Measurements from ENCODE around the gene PRKAB2. TPM values are rescaled to one million over a fixed set of nuclear protein-coding genes. Genes with fewer than 3 reads are reported as not detected.
A peak's percentile ranks its signal among the peaks of the same experiment; 100 is the strongest.

PRKAB2 gene, protein sequence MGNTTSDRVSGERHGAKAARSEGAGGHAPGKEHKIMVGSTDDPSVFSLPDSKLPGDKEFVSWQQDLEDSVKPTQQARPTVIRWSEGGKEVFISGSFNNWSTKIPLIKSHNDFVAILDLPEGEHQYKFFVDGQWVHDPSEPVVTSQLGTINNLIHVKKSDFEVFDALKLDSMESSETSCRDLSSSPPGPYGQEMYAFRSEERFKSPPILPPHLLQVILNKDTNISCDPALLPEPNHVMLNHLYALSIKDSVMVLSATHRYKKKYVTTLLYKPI
- 8.4 and 10.6 TPM in 2 replicates for total RNA-seq (2012; rRNA removed)
- 9.7 and 11.0 TPM in 2 replicates for polyA plus RNA-seq (2012; rRNA removed)
- 2.7 and 2.9 TPM in 2 replicates for polyA plus RNA-seq (2012; cell fraction: cytosol; rRNA removed)
- polyA plus RNA-seq (2012; cell fraction: nucleus; rRNA removed; ENCODE audit: low replicate concordance) = 11.9 and 42.6 TPM in 2 replicates
- Bru-seq, nascent RNA = percentile 74 among the genes with signal in this experiment
- BruChase-seq, experiment 1, labeled RNA remaining after a 6-hour chase = percentile 69 among the genes with signal in this experiment
- BruChase-seq, experiment 2, labeled RNA remaining after a 2-hour chase = percentile 80 among the genes with signal in this experiment
- long read RNA-seq, full-length matches to known transcripts = 2 of 18 reads
- long read RNA-seq, partial matches to known transcripts = 3 of 18 reads
- long read RNA-seq, other reads (novel, unspliced or antisense) = 13 of 18 reads

DNA sequence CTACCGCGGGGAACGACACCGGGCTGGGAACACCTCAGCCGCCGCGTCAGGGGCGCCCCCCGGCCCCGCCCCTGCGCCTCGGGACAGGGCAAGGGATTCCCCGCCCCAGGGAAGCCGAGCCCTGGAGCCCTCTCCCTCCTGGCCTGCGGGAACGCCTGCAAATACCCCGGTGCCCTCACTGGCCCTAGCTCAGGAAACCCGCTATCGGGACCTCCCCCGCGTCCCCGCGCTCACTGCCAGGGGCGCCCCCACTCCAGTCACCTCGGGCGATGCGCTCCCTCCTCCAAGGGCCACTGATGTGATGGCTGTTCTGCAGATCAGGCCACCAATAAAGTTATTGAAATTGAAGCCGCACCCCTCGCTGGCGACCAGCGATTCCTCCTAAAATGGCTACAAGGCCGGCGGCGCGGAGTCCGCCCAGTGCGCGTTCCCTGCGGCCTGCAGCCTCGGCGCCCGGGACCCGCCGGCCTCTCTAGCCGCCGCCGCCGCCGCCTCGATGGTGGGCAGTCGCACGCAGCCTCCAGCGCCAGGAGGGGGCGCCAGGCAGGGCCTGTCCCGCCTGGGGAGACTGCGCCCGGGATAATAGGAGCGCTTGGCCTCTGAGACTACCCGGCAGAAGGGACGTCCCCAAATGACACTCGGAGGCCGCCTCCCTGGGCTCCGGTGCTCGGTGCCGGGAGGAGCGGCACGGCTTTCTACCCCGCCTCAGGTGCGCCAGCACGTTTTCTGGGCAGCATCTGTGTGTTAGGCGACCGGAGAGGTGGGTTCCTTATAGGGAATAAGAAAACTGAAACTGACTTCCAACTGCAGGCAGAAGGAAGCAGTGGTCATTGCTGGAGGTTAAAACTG lies at the start of gene PRKAB2:
TSS of gene PRKAB2 (minus strand) at position 303 of the 849 bp plus-strand sequence. CDS start 326 bp downstream, outside the sequence.
- POLR2A ChIA-PET (ENCODE audit: unreplicated experiment) = no interaction called here
- peak within 1 kb of the TSS; percentile 76 for H3K4me3 ChIP-seq (ENCODE audit: insufficient read depth, low read depth, low read length)
- dilution Hi-C loops (cut with HindIII; ENCODE audit: low sequenced_read_pairs, unreplicated experiment) = no loop called here
- peak within 1 kb of the TSS; percentile 88 for H3K27ac ChIP-seq (ENCODE audit: insufficient read depth, low read length)
- ATAC-seq (ENCODE audit: low read depth) (peak; percentile 93), DNase-seq (peak; percentile 97)
- peak within 1 kb of the TSS; percentile 87 for H2BK5ac ChIP-seq (ENCODE audit: low read depth, low read length, poor library complexity, severe bottlenecking)
- peak within 1 kb of the TSS; percentile 91 for H3K23ac ChIP-seq (ENCODE audit: low read depth, low read length)
- in situ Hi-C loops (cut with MboI; ENCODE audit: low sequenced_read_pairs) = loop anchor here (5.0 kb wide), 1 partner anchor 75 kb away; no protein-coding TSS in a partner anchor
- H2BK120ac ChIP-seq (ENCODE audit: low read depth, low read length) = peak within 1 kb of the TSS; percentile 84
- peak within 1 kb of the TSS; percentile 86 for H3K56ac ChIP-seq (ENCODE audit: extremely low read depth, insufficient read depth, low read length)
- 0% methylated on average over 39 of the region's 72 CpGs; no CpG with 5 or more reads in 1 of the 2 experiments for WGBS, 2 experiments (ENCODE audit: extremely low coverage in 2 of 2, insufficient read length in 1 of 2)
- H3K4me1 ChIP-seq (ENCODE audit: control insufficient read depth, insufficient read depth, low read length) = peaks cover 6% of the 10 kb centered on the region
- H2BK15ac ChIP-seq (ENCODE audit: low read depth, low read length) = peak within 1 kb of the TSS; percentile 78; the same call in 2 of the 3 replicates
- no TSS peak for BruUV-seq (replicated peaks)
- intact Hi-C loops (cut with micrococcal nuclease) = loop anchor here (1.0 to 5.0 kb wide), 5 partner anchors 55 to 720 kb away; partner anchors contain the start of genes CHD1L and FMO5
- peak within 1 kb of the TSS; percentile 76 for H3K18ac ChIP-seq (ENCODE audit: low read depth, low read length)
- H3K27me3 ChIP-seq (ENCODE audit: control insufficient read depth, insufficient read depth, low read length) = no peaks in the 10 kb centered on the region
- peak within 1 kb of the TSS; percentile 69 to 90 for H4K8ac ChIP-seq (ENCODE audit: low read depth in 2 of 2, low read length in 2 of 2)
- CTCF ChIA-PET = interaction anchor here (1.0 kb wide), 2 partner anchors 70 to 71 kb away, joined by 4 read pairs; partner anchors contain the start of gene CHD1L
- H3K9ac ChIP-seq (ENCODE audit: low read depth, low read length) = peak within 1 kb of the TSS; percentile 87
- H3K4me2 ChIP-seq (ENCODE audit: low read depth, low read length) = peak within 1 kb of the TSS; percentile 90
- no peaks in the 10 kb centered on the region for H3K9me3 ChIP-seq (ENCODE audit: control insufficient read depth, insufficient read depth, low read length)
- peaks cover 24 to 41% of the 10 kb centered on the region in 2 experiments for H3K79me1 ChIP-seq (ENCODE audit: low read depth in 1 of 2, low read length in 2 of 2)
- no peaks in the 10 kb centered on the region for H3K36me3 ChIP-seq (ENCODE audit: control insufficient read depth, insufficient read depth, low read length)
- peak within 1 kb of the TSS; percentile 82 for H4K5ac ChIP-seq (ENCODE audit: low read depth, low read length)
- H2AFZ ChIP-seq (replicated peaks; ENCODE audit: low read length, poor library complexity) = peak within 1 kb of the TSS; percentile 99
- peak within 1 kb of the TSS; percentile 93 for H3K4ac ChIP-seq (ENCODE audit: low read depth, low read length)
- peak within 1 kb of the TSS; percentile 97 for H3K14ac ChIP-seq (replicated peaks; ENCODE audit: low read depth, low read length)
- H2BK20ac ChIP-seq (ENCODE audit: low read depth, low read length) = no peak within 1 kb of the TSS
- peak within 1 kb of the TSS; percentile 89 for H2AK9ac ChIP-seq (replicated peaks; ENCODE audit: low read depth, low read length, poor library complexity)
- peaks cover 4% of the 10 kb centered on the region for H4K20me1 ChIP-seq (ENCODE audit: insufficient read depth, low read length)
- H2AK5ac ChIP-seq (ENCODE audit: low read depth, low read length) = peak within 1 kb of the TSS; percentile 37
- peak within 1 kb of the TSS; percentile 97 for H4K91ac ChIP-seq (ENCODE audit: insufficient read depth, low read depth, low read length)
- H3K9me1 ChIP-seq (ENCODE audit: insufficient read depth, low read length) = peaks cover 5% of the 10 kb centered on the region; the same call in 1 of the 2 replicates
- peak; percentile 37; the same call in 1 of the 2 replicates for TF ChIP-seq BHLHE40 (IDR thresholded peaks at IDR 0.05; ENCODE audit: low read depth, low read length)
- no peak for TF ChIP-seq RFX5 (IDR thresholded peaks at IDR 0.05; ENCODE audit: low read depth, low read length)
- TF ChIP-seq, protein P1, sequence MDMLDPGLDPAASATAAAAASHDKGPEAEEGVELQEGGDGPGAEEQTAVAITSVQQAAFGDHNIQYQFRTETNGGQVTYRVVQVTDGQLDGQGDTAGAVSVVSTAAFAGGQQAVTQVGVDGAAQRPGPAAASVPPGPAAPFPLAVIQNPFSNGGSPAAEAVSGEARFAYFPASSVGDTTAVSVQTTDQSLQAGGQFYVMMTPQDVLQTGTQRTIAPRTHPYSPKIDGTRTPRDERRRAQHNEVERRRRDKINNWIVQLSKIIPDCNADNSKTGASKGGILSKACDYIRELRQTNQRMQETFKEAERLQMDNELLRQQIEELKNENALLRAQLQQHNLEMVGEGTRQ (IDR thresholded peaks at IDR 0.05; ENCODE audit: low read depth, low read length) = no peak
- TF ChIP-seq SMC3 (IDR thresholded peaks at IDR 0.05; ENCODE audit: low read depth, low read length) = peak; percentile 78
- peak; percentile 66 for TF ChIP-seq POLR2A (IDR thresholded peaks at IDR 0.05; ENCODE audit: low read depth, low read length)
- peak; percentile 87 for TF ChIP-seq RCOR1 (IDR thresholded peaks at IDR 0.05; ENCODE audit: insufficient replicate concordance, low read length)
- TF ChIP-seq RAD21 (IDR thresholded peaks at IDR 0.05; ENCODE audit: low read length) = peak; percentile 62
- TF ChIP-seq MAFK (IDR thresholded peaks at IDR 0.05; ENCODE audit: low read depth, low read length) = no peak
- TF ChIP-seq CHD1 (IDR thresholded peaks at IDR 0.05; ENCODE audit: low read depth, low read length) = no peak; the same call in 1 of the 2 replicates
- TF ChIP-seq CEBPB (IDR thresholded peaks at IDR 0.05; ENCODE audit: low read depth, low read length) = no peak
- TF ChIP-seq NFE2L2 (IDR thresholded peaks at IDR 0.05; ENCODE audit: low read depth, low read length) = no peak
- TF ChIP-seq MXI1 (IDR thresholded peaks at IDR 0.05; ENCODE audit: borderline replicate concordance, low read depth, low read length) = peak; percentile 52; the same call in 1 of the 2 replicates
- TF ChIP-seq MAZ (IDR thresholded peaks at IDR 0.05; ENCODE audit: borderline replicate concordance, low read depth, low read length) = peak; percentile 81; the same call in 1 of the 2 replicates

All from IMR-90 (cell line).